ENCODE data around the gene IFNAR1.

DNA sequence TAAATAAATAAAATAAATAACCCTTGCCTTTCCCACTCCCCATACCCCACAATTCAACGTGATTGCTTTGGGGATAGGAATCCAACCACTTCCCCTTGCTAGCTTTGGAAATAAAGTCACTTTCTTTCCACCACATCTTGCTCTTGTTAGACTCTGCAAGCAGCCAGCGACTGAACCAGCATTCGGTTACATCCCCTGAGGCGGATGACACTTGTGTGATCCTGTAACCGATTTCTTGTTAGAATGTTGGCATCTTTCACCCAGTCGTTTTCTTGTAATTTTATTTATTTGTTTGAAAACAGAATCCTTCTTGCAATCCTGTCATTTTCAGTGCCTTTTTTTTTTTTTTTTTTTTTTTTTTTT is 76.8 kb downstream of the IFNAR1 start:
- TF ChIP-seq, protein P1, sequence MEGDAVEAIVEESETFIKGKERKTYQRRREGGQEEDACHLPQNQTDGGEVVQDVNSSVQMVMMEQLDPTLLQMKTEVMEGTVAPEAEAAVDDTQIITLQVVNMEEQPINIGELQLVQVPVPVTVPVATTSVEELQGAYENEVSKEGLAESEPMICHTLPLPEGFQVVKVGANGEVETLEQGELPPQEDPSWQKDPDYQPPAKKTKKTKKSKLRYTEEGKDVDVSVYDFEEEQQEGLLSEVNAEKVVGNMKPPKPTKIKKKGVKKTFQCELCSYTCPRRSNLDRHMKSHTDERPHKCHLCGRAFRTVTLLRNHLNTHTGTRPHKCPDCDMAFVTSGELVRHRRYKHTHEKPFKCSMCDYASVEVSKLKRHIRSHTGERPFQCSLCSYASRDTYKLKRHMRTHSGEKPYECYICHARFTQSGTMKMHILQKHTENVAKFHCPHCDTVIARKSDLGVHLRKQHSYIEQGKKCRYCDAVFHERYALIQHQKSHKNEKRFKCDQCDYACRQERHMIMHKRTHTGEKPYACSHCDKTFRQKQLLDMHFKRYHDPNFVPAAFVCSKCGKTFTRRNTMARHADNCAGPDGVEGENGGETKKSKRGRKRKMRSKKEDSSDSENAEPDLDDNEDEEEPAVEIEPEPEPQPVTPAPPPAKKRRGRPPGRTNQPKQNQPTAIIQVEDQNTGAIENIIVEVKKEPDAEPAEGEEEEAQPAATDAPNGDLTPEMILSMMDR (IDR thresholded peaks at IDR 0.05 in 4 of 5, conservative IDR thresholded peaks at IDR 0.05 in 1 of 5), result no peak
- TF ChIP-seq POLR2A (IDR thresholded peaks at IDR 0.05), result no peak

Data from gastrocnemius medialis (tissue), 4 donors.